HG02588 (cell line): ENCODE measurements around the gene CCDC92.

Experiments used
- ATAC-seq: cut with Tn5 transposase; IDR thresholded peaks from one replicate; pipeline ENCODE4 v1.9.1; 2021; ENCODE audit warnings: mild to moderate bottlenecking, moderate library complexity; ENCODE audit not compliant: unreplicated experiment

Gene CCDC92

GRCh38 chr12:123982269-123982668 lies 9.6 kb upstream of the CCDC92 start:
- no peak for ATAC-seq

GRCh38 chr12:123979566-123979965 lies 6.9 kb upstream of the CCDC92 start:
- ATAC-seq = no peak

- ATAC-seq = no peak
Measured at GRCh38 chr12:123976227-123976826, 3.7 kb upstream of the CCDC92 start.

- ATAC-seq = peak; percentile 6
Measured at GRCh38 chr12:123973552-123974341, 1.1 kb upstream of the CCDC92 start.

- ATAC-seq = peak; percentile 6
Measured at GRCh38 chr12:123971770-123972456, 718 bp downstream of the CCDC92 start.

- no peak for ATAC-seq
Measured at GRCh38 chr12:123971449-123971769, 1.2 kb downstream of the CCDC92 start.

- ATAC-seq = no peak
Measured at GRCh38 chr12:123967121-123967586, 5.5 kb downstream of the CCDC92 start.

- ATAC-seq = no peak
Measured at GRCh38 chr12:123966596-123966995, 6.0 kb downstream of the CCDC92 start.

- no peak for ATAC-seq
Measured at GRCh38 chr12:123965382-123965781, 7.2 kb downstream of the CCDC92 start.

GRCh38 chr12:123963821-123964220 lies 8.8 kb downstream of the CCDC92 start:
- ATAC-seq = no peak

- ATAC-seq = no peak
Measured at GRCh38 chr12:123962513-123962912, 10.1 kb downstream of the CCDC92 start.

GRCh38 chr12:123961585-123962345 lies 10.9 kb downstream of the CCDC92 start:
- ATAC-seq = no peak

GRCh38 chr12:123960856-123961255 lies 11.8 kb downstream of the CCDC92 start:
- ATAC-seq = no peak

GRCh38 chr12:123960029-123960735 lies 12.4 kb downstream of the CCDC92 start:
- no peak for ATAC-seq

- ATAC-seq = no peak
Measured at GRCh38 chr12:123958876-123959275, 13.8 kb downstream of the CCDC92 start.

GRCh38 chr12:123958462-123958861 lies 14.2 kb downstream of the CCDC92 start:
- ATAC-seq = no peak

- ATAC-seq = no peak
Measured at GRCh38 chr12:123957196-123957595, 15.4 kb downstream of the CCDC92 start.

- ATAC-seq = no peak
Measured at GRCh38 chr12:123956249-123956648, 16.4 kb downstream of the CCDC92 start.

- no peak for ATAC-seq
Measured at GRCh38 chr12:123954647-123955350, 17.8 kb downstream of the CCDC92 start.

GRCh38 chr12:123952037-123952436 lies 20.6 kb downstream of the CCDC92 start:
- no peak for ATAC-seq
